ENCODE results near the gene CBFA2T2. TPM values are rescaled to one million over a fixed set of nuclear protein-coding genes. Genes with fewer than 3 reads are reported as not detected.

Gene CBFA2T2
- polyA plus RNA-seq, 1 donor from 2014 or later, result 22.8 TPM

- peaks cover 13 to 28% (median 24%) of the 10 kb centered on the region in 3 donors for H3K4me1 Mint-ChIP-seq
- no peaks in the 10 kb centered on the region for H3K36me3 Mint-ChIP-seq
- H3K27me3 Mint-ChIP-seq, result peaks cover 2% of the 10 kb centered on the region
Measured at GRCh38 chr20:33666293-33667244, 176.7 kb downstream of the CBFA2T2 start, which contains the start of gene ACTL10. Gene ACTL10 (plus strand): TSS chr20:33666943. CDS start chr20:33667498, 555 bp downstream.

GRCh38 chr20:33667245-33667675, 177.4 kb downstream of the CBFA2T2 start:
- peak overlapping the region; percentile 88 to 94 (median 92) for H3K4me3 Mint-ChIP-seq
- peaks cover 2% of the 10 kb centered on the region for H3K27me3 Mint-ChIP-seq
- peak overlapping the region in 1 of 3 donors; percentile 70 for H3K27ac Mint-ChIP-seq
- peaks cover 13 to 26% (median 24%) of the 10 kb centered on the region in 3 donors for H3K4me1 Mint-ChIP-seq
- no peaks in the 10 kb centered on the region for H3K9me3 Mint-ChIP-seq
- no peaks in the 10 kb centered on the region for H3K36me3 Mint-ChIP-seq

More at GRCh38 chr20:33666293-33667244, 176.7 kb downstream of the CBFA2T2 start, which contains the start of gene ACTL10:
- no peaks in the 10 kb centered on the region for H3K9me3 Mint-ChIP-seq
- peak within 1 kb of the TSS; percentile 92 to 95 (median 94) for H3K4me3 Mint-ChIP-seq
- H3K27ac Mint-ChIP-seq, result peak within 1 kb of the TSS; percentile 64 to 96 (median 94)

- peaks cover 13 to 24% (median 21%) of the 10 kb centered on the region in 3 donors for H3K4me1 Mint-ChIP-seq
- H3K27ac Mint-ChIP-seq, result peak overlapping the region in 1 of 3 donors; percentile 70
- peak overlapping the region; percentile 88 to 94 (median 92) for H3K4me3 Mint-ChIP-seq
- H3K36me3 Mint-ChIP-seq, result no peaks in the 10 kb centered on the region
- H3K27me3 Mint-ChIP-seq, result no peaks in the 10 kb centered on the region
- H3K9me3 Mint-ChIP-seq, result no peaks in the 10 kb centered on the region
Measured at GRCh38 chr20:33667676-33668465, 178.0 kb downstream of the CBFA2T2 start.

- Mint-ChIP-seq H3K27me3 (no peaks in the 10 kb centered on the region), H3K4me3 (peak overlapping the region in 3 of 4 donors; percentile 88 to 94 (median 93)), H3K9me3 (no peaks in the 10 kb centered on the region), H3K4me1 (peaks cover 13 to 23% (median 22%) of the 10 kb centered on the region in 3 donors), H3K27ac (peak overlapping the region in 1 of 3 donors; percentile 53), H3K36me3 (no peaks in the 10 kb centered on the region)
Measured at GRCh38 chr20:33668466-33669155, 178.7 kb downstream of the CBFA2T2 start.

DNA sequence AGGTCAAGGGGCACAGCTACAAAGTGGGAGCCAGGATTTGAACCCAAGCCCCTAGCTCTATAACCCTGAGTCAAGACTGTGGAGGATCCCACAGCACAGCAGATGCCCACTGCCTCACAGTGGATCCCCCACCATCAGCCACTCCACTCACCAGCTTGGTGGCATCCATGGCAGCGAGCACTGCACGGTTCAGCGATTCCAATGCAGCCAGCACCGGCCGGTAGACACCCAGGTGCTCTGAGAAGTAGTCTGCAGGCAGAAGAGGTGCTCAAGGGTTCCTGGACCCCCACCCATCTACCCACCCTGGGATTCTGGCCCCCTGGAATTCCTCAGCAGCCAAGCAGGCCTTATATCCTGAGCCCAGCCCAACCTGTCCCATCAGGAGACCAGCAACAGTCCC, 179.3 kb downstream of the CBFA2T2 start:
- peaks cover 13 to 24% (median 20%) of the 10 kb centered on the region in 3 donors for H3K4me1 Mint-ChIP-seq

GRCh38 chr20:33669873-33670640, 180.2 kb downstream of the CBFA2T2 start:
- Mint-ChIP-seq H3K36me3 (no peaks in the 10 kb centered on the region), H3K27me3 (no peaks in the 10 kb centered on the region), H3K9me3 (no peaks in the 10 kb centered on the region), H3K4me1 (peaks cover 10 to 21% (median 20%) of the 10 kb centered on the region in 3 donors), H3K4me3 (peak overlapping the region in 1 of 4 donors; percentile 78), H3K27ac (no peak overlapping the region)

More for the DNA sequence above, 179.3 kb downstream of the CBFA2T2 start:
- Mint-ChIP-seq H3K36me3 (no peaks in the 10 kb centered on the region), H3K27me3 (no peaks in the 10 kb centered on the region), H3K9me3 (no peaks in the 10 kb centered on the region), H3K4me3 (peak overlapping the region in 1 of 4 donors; percentile 93), H3K27ac (peak overlapping the region in 1 of 3 donors; percentile 53)

DNA sequence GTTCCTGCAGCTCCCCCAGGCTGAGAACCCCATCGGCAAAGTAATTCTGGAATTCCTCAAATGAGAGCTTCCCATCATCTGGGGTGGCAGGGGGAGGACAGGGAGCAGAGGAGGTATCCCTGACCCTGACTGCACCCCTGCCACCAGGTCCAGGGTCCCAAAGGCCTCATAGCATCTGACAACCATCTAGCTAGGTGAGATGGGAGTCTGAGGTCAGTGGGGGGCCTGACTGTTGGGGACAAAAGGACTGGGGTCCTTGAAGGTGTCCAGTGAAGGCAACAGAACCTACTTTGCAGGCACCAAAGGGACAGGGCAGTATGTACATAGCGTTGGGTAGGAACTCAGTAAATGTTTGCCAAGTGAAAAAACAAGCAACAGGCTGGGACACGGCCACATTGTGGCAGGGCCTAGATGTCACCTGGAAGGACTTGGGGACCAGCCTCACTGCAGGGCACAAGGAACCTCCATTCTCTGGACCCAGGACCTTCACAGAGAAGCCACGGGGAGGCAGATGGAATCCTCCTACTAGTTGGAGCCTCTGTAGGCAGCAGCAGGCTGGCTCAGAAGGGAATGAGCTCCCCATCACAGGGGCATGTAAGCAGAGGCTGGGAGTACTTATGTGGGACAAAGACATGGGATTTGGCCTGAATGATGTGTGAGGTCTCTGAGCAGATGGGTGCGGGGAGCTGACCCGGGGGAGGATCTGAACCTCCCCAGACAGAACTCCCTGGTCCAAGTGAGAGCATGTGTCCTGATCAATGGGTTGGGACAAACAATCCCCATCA, 181.0 kb downstream of the CBFA2T2 start:
- H3K36me3 Mint-ChIP-seq, result no peaks in the 10 kb centered on the region
- H3K4me3 Mint-ChIP-seq, result peak overlapping the region in 1 of 4 donors; percentile 78
- no peaks in the 10 kb centered on the region for H3K9me3 Mint-ChIP-seq
- H3K4me1 Mint-ChIP-seq, result peaks cover 12 to 21% (median 17%) of the 10 kb centered on the region in 3 donors
- H3K27ac Mint-ChIP-seq, result peak overlapping the region in 1 of 3 donors; percentile 72
- H3K27me3 Mint-ChIP-seq, result no peaks in the 10 kb centered on the region

- Mint-ChIP-seq H3K4me3 (peak overlapping the region in 1 of 4 donors; percentile 78), H3K36me3 (no peaks in the 10 kb centered on the region), H3K4me1 (peaks cover 8 to 14% (median 13%) of the 10 kb centered on the region in 3 donors), H3K27ac (no peak overlapping the region), H3K27me3 (no peaks in the 10 kb centered on the region), H3K9me3 (no peaks in the 10 kb centered on the region)
Measured at GRCh38 chr20:33671573-33672288, 181.8 kb downstream of the CBFA2T2 start.

- no peak overlapping the region for H3K27ac Mint-ChIP-seq
- no peaks in the 10 kb centered on the region for H3K9me3 Mint-ChIP-seq
- peak overlapping the region; percentile 50 to 78 (median 64) for H3K4me3 Mint-ChIP-seq
- H3K36me3 Mint-ChIP-seq, result no peaks in the 10 kb centered on the region
- no peaks in the 10 kb centered on the region for H3K27me3 Mint-ChIP-seq
- H3K4me1 Mint-ChIP-seq, result peaks cover 5 to 14% (median 13%) of the 10 kb centered on the region in 3 donors
Measured at GRCh38 chr20:33672426-33673113, 182.7 kb downstream of the CBFA2T2 start.

- no peaks in the 10 kb centered on the region for H3K9me3 Mint-ChIP-seq
- H3K36me3 Mint-ChIP-seq, result no peaks in the 10 kb centered on the region
- peak overlapping the region; percentile 58 to 96 (median 88) for H3K4me3 Mint-ChIP-seq
- H3K27me3 Mint-ChIP-seq, result no peaks in the 10 kb centered on the region
- no peak overlapping the region for H3K27ac Mint-ChIP-seq
- H3K4me1 Mint-ChIP-seq, result peaks cover 5 to 13% (median 13%) of the 10 kb centered on the region in 3 donors
Measured at GRCh38 chr20:33673114-33673409, 183.2 kb downstream of the CBFA2T2 start.

DNA sequence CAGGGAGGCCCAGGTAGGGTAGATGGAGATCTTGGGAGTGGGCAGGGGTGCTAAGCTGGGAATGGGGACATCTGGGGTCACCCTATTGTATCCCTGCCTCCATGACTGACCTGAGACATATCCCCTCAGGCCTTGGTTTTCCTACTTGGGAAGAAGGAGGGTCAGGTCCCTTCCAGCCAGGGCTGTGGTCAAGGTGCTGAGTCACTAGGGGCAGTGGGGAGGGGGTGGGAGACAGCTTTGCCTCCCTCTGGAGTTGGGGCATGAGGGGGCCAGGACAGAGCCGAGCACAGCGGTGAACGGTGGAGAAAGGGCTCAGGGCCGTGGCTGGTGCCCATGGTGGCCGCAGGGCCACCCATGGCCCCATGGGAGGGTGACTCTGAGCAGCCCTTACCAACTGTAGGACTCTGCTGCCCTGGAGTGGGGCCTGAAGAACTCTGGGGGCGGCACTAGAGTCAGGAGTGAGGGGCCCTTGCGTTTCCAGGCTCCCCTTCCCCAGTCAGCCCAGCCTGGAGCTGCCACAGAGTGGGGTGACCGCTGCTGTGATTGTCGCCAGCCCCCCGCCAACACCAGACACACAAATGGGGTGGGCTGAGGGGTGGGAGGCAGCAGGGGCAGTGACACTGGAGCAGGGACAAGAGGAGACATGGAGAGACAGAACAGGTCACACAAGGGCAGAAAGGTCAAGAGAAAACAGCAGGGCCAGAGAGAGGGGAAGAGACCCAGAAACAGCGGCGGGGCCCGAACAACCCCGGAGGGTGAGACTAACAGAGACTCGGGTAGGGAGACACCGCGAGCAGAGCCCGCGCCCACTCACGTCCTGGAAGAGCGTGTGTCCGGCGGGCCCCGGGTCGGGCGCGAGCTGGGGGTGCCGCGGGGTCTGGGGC, 183.8 kb downstream of the CBFA2T2 start:
- Mint-ChIP-seq H3K27me3 (no peaks in the 10 kb centered on the region), H3K9me3 (no peaks in the 10 kb centered on the region), H3K27ac (peak overlapping the region in 1 of 3 donors; percentile 2), H3K4me1 (peaks cover 7 to 14% (median 13%) of the 10 kb centered on the region in 3 donors), H3K36me3 (no peaks in the 10 kb centered on the region), H3K4me3 (peak overlapping the region; percentile 58 to 96 (median 90))
